NB4 (cell line): ENCODE data around the gene DYSF.

Experiments
- MYC ChIP-seq: IDR thresholded peaks from 2 replicates; pipeline ENCODE4 v1.6.1; 2011; ENCODE audit warnings: low read depth, low read length
- TF ChIP-seq, protein P1 (sequence below): IDR thresholded peaks from one replicate; pipeline ENCODE4 v1.5.1; 2012; ENCODE audit warnings: low read depth, low read length

DNA sequence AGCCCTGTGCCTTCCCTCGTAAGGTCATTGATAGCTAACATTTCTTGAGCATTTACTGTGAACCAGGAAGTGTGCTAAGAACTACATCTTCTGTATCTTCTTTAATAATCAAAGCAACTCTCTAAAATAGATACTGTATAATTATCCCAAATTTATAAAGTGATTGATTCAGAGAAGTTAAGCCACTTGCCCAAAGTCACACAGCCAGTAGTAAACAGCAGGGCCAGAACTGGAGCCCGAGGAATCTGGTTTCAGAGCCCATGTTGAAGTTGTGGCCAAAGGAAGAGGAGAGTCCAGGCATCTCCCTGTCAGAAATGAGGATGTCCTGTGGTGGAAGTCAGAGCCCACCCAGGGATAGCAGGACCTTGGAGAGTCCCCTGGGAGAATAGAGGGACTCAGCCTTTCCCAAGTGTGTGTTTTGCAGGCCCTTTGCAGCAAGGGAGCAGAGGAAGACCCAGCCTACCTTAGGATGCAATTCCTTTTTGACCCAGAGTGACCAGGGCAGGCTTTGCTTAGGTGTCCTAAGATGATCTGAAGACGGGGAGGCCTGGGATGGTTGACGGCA, 134.2 kb downstream of the DYSF start:
- TF ChIP-seq, protein P1, sequence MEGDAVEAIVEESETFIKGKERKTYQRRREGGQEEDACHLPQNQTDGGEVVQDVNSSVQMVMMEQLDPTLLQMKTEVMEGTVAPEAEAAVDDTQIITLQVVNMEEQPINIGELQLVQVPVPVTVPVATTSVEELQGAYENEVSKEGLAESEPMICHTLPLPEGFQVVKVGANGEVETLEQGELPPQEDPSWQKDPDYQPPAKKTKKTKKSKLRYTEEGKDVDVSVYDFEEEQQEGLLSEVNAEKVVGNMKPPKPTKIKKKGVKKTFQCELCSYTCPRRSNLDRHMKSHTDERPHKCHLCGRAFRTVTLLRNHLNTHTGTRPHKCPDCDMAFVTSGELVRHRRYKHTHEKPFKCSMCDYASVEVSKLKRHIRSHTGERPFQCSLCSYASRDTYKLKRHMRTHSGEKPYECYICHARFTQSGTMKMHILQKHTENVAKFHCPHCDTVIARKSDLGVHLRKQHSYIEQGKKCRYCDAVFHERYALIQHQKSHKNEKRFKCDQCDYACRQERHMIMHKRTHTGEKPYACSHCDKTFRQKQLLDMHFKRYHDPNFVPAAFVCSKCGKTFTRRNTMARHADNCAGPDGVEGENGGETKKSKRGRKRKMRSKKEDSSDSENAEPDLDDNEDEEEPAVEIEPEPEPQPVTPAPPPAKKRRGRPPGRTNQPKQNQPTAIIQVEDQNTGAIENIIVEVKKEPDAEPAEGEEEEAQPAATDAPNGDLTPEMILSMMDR = no peak
- no peak for TF ChIP-seq MYC
